OCI-LY3 (cell line): ENCODE data around the gene DOCK1.

ENCODE experiments used
- H2AFZ ChIP-seq: fragments of 200-600, 300-600 bp; shearing (Covaris generic); 2 replicates; pipeline ENCODE4 v1.6.0; 2014; ENCODE audit warnings: antibody characterized with exemption, low read depth, low read length
- H3K27ac ChIP-seq: fragments of 200-600, 300-600 bp; sonication (generic); 2 replicates; pipeline ENCODE4 v1.5.1; 2014; ENCODE audit warnings: mild to moderate bottlenecking, low read length, moderate library complexity, mixed read lengths
- H3K27me3 ChIP-seq: fragments of 200-600, 300-600 bp; sonication (generic); 2 replicates; pipeline ENCODE4 v1.6.1; 2014; ENCODE audit warnings: low read depth, low read length, mixed read lengths
- H3K36me3 ChIP-seq: fragments of 200-600, 300-600 bp; sonication (generic); replicated peaks from 2 replicates; pipeline ENCODE3; 2014; ENCODE audit warnings: low read depth, low read length, mixed read lengths
- H3K4me1 ChIP-seq: fragments of 300-600, 200-600 bp; sonication (generic); 2 replicates; pipeline ENCODE4 v1.6.1; 2014; ENCODE audit warnings: low read length, mixed read lengths
- H3K4me2 ChIP-seq: fragments of 200-600, 300-600 bp; sonication (generic); 2 replicates; pipeline ENCODE4 v1.6.1; 2014; ENCODE audit warnings: low read length, mixed read lengths
- H3K4me3 ChIP-seq: fragments of 300-600, 200-600 bp; sonication (generic); 2 replicates; pipeline ENCODE4 v1.5.1; 2014; ENCODE audit warnings: antibody characterized with exemption, mild to moderate bottlenecking, low read length, moderate library complexity
- H3K79me2 ChIP-seq: fragments of 300-600, 200-600 bp; shearing (Covaris generic); 2 replicates; pipeline ENCODE4 v1.6.1; 2014; ENCODE audit warnings: mild to moderate bottlenecking, low read length, mixed read lengths
- H3K9ac ChIP-seq: fragments of 300-600, 200-600 bp; shearing (Covaris generic); 2 replicates; pipeline ENCODE4 v1.6.0; 2014; ENCODE audit warnings: mild to moderate bottlenecking, low read length, moderate library complexity
- H3K9me3 ChIP-seq: fragments of 200-600, 300-600 bp; shearing (Covaris generic); 2 replicates; pipeline ENCODE4 v1.6.1; 2014; ENCODE audit warnings: low read length, mixed read lengths; ENCODE audit not compliant: insufficient read depth
- H4K20me1 ChIP-seq: fragments of 200-600, 300-600 bp; sonication (generic); 2 replicates; pipeline ENCODE4 v1.6.1; 2016; ENCODE audit warnings: low read length, mixed read lengths; ENCODE audit not compliant: insufficient read depth
- EZH2phosphoT487 ChIP-seq: fragments of 200-600 bp; shearing (Covaris generic); IDR thresholded peaks from 2 replicates; pipeline ENCODE4 v1.6.1; 2018; ENCODE audit warnings: antibody characterized with exemption, mixed run types, low read depth
- TF ChIP-seq, protein P1 (sequence below): fragments of 200-600, 300-600 bp; sonication (generic); IDR thresholded peaks from 2 replicates; pipeline ENCODE4 v1.5.1; 2014; ENCODE audit warnings: antibody characterized with exemption, low read length, low read depth

DOCK1 gene

GRCh38 chr10:126904818-126905701, at the start of gene DOCK1:
Gene DOCK1, plus strand, starts transcription at chr10:126905428. Its CDS starts 90 bp downstream, at chr10:126905518.
- H3K79me2 ChIP-seq = no peaks in the 10 kb centered on the region
- no peak for TF ChIP-seq EZH2phosphoT487
- no peak within 1 kb of the TSS for H3K4me2 ChIP-seq
- H3K4me3 ChIP-seq = no peak within 1 kb of the TSS
- no peak within 1 kb of the TSS for H2AFZ ChIP-seq
- H3K9ac ChIP-seq = no peak within 1 kb of the TSS
- no peaks in the 10 kb centered on the region for H3K9me3 ChIP-seq
- H3K4me1 ChIP-seq = no peaks in the 10 kb centered on the region
- H3K27me3 ChIP-seq = no peaks in the 10 kb centered on the region
- H3K36me3 ChIP-seq = no peaks in the 10 kb centered on the region
- no peak within 1 kb of the TSS for H3K27ac ChIP-seq
- H4K20me1 ChIP-seq = no peaks in the 10 kb centered on the region

DNA sequence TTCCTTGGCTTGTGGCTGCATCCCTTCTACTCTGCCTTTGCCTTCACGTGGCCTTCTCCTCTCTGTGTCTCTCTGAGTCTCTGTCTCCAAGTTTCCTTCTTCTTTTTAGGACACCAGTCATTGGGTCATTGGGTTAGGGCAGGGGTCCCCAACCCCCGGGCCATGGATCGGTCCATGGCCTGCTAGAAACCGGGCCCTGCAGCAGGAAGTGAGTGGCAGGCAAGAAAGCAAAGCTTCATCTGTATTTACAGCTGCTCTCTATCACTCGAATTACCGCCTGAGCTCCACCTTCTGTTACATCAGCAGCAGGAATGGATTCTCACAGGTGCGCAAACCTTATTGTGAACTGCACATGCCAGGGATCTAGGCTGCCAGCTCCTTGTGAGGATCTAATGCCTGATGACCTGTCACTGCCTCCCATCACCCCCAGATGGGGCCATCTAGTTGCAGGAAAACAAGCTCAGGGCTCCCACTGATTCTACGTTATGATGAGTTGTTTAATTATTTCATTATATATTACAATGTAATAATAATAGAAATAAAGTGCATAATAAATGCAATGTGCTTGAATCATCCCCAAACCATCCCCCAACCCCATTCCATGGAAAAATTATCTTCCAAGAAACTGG, 47.9 kb upstream of the DOCK1 start:
- H3K9me3 ChIP-seq = no peaks in the 10 kb centered on the region
- H4K20me1 ChIP-seq = no peaks in the 10 kb centered on the region
- no peaks in the 10 kb centered on the region for H3K4me1 ChIP-seq
- TF ChIP-seq EZH2phosphoT487 = no peak
- no peak overlapping the region for H3K27ac ChIP-seq
- H3K79me2 ChIP-seq = no peaks in the 10 kb centered on the region
- no peak overlapping the region for H3K4me3 ChIP-seq
- no peaks in the 10 kb centered on the region for H3K27me3 ChIP-seq
- no peaks in the 10 kb centered on the region for H3K36me3 ChIP-seq
- no peak overlapping the region for H3K4me2 ChIP-seq
- H3K9ac ChIP-seq = no peak overlapping the region
- no peak overlapping the region for H2AFZ ChIP-seq

DNA sequence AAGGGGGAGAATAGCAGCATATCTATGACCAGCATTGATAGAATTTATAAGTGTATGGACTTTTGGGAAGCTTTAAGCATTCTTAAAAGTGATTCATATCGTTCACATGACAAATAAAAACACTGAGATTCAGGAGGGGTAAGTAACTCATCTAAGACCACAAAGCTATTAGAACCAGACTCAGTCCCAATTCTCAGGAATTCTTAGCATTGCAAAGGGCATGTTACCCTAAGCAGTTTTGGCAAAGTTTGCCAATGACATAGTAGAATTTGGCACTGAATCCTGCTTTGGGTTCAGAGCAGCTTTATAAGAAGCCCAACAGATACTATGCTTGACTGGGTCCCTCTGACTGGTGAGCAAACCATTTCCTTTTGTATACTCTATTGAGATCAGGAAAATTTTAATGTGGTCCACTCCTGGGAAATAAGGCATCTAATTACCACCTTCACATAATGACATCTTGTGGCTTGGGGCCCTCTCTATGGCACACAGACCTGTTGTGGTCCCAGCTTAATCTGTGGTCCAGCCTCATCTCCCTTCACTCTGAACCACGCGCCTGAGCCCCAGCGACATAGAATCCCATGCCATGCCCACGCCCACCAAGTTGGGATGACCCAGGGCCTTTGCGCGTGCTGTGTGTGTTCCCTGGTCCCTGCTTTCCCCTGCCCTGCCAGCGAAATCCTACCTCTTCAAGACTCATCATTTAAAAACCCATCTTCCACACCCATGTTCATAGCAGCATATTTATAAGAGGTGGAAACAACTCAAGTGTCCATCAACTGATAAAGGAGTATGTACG, 37.5 kb upstream of the DOCK1 start:
- Histone ChIP-seq H3K4me2 (no peak overlapping the region), H3K9ac (no peak overlapping the region), H3K4me3 (no peak overlapping the region), H3K9me3 (no peaks in the 10 kb centered on the region), H3K36me3 (no peaks in the 10 kb centered on the region), H2AFZ (no peak overlapping the region), H3K79me2 (no peaks in the 10 kb centered on the region), H3K27ac (no peak overlapping the region), H3K4me1 (no peaks in the 10 kb centered on the region), H4K20me1 (no peaks in the 10 kb centered on the region), H3K27me3 (no peaks in the 10 kb centered on the region)
- TF ChIP-seq EZH2phosphoT487 = no peak
- TF ChIP-seq, protein P1, sequence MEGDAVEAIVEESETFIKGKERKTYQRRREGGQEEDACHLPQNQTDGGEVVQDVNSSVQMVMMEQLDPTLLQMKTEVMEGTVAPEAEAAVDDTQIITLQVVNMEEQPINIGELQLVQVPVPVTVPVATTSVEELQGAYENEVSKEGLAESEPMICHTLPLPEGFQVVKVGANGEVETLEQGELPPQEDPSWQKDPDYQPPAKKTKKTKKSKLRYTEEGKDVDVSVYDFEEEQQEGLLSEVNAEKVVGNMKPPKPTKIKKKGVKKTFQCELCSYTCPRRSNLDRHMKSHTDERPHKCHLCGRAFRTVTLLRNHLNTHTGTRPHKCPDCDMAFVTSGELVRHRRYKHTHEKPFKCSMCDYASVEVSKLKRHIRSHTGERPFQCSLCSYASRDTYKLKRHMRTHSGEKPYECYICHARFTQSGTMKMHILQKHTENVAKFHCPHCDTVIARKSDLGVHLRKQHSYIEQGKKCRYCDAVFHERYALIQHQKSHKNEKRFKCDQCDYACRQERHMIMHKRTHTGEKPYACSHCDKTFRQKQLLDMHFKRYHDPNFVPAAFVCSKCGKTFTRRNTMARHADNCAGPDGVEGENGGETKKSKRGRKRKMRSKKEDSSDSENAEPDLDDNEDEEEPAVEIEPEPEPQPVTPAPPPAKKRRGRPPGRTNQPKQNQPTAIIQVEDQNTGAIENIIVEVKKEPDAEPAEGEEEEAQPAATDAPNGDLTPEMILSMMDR = no peak

DNA sequence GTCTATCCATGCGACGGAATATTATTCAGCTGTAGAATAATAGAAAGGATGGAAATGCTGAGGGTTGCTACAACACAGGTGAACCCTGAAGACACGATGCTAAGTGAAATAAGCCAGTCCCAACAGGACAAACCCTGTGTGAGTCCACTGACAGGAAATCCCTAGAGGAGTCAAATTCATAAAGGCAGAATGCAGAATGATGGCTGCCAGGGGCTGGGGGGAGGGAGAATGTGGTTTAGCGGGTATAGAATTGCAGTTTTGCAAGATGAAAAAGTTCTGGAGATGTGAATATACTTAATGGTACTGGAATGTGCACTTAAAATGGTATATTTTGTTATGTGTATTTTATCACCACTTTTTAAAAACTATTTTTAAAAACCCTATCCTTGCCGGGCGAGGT, 36.9 kb upstream of the DOCK1 start:
- H3K9ac ChIP-seq = no peak overlapping the region
- no peak overlapping the region for H2AFZ ChIP-seq
- H3K36me3 ChIP-seq = no peaks in the 10 kb centered on the region
- H3K4me3 ChIP-seq = no peak overlapping the region
- H3K79me2 ChIP-seq = no peaks in the 10 kb centered on the region
- H3K27me3 ChIP-seq = no peaks in the 10 kb centered on the region
- no peak overlapping the region for H3K4me2 ChIP-seq
- TF ChIP-seq EZH2phosphoT487 = no peak
- H4K20me1 ChIP-seq = no peaks in the 10 kb centered on the region
- H3K9me3 ChIP-seq = no peaks in the 10 kb centered on the region
- H3K4me1 ChIP-seq = no peaks in the 10 kb centered on the region
- H3K27ac ChIP-seq = no peak overlapping the region

DNA sequence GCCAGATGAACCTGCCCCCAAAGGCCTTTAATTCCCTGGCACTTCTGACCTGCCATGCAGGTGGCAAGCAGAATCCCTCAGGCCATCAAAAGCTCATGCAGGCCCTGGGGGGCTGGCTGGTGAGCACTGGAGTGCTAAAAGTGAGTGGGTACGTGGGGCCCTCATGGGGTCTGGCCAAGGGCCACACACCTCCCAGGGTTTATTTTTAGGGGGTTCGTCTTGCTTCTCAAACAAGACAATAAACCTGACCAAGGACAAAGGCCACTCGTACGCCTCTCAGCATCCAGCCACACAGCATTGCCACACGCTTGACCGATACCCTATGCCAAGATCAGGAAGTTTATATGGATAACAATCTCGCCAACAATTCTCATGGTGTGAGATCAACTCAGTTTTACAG, 33.1 kb upstream of the DOCK1 start:
- no peak overlapping the region for H3K4me3 ChIP-seq
- no peaks in the 10 kb centered on the region for H3K79me2 ChIP-seq
- H3K9ac ChIP-seq = no peak overlapping the region
- no peaks in the 10 kb centered on the region for H4K20me1 ChIP-seq
- H3K27ac ChIP-seq = no peak overlapping the region
- no peaks in the 10 kb centered on the region for H3K27me3 ChIP-seq
- H3K9me3 ChIP-seq = no peaks in the 10 kb centered on the region
- TF ChIP-seq, protein P1 = no peak
- TF ChIP-seq EZH2phosphoT487 = no peak
- H3K4me2 ChIP-seq = no peak overlapping the region
- H3K36me3 ChIP-seq = no peaks in the 10 kb centered on the region
- no peak overlapping the region for H2AFZ ChIP-seq
- no peaks in the 10 kb centered on the region for H3K4me1 ChIP-seq
